ENCODE results near the gene DOCK1.

DOCK1 gene

GRCh38 chr10:127415116-127415515 lies 509.9 kb downstream of the DOCK1 start:
- no peak for DNase-seq

DNA sequence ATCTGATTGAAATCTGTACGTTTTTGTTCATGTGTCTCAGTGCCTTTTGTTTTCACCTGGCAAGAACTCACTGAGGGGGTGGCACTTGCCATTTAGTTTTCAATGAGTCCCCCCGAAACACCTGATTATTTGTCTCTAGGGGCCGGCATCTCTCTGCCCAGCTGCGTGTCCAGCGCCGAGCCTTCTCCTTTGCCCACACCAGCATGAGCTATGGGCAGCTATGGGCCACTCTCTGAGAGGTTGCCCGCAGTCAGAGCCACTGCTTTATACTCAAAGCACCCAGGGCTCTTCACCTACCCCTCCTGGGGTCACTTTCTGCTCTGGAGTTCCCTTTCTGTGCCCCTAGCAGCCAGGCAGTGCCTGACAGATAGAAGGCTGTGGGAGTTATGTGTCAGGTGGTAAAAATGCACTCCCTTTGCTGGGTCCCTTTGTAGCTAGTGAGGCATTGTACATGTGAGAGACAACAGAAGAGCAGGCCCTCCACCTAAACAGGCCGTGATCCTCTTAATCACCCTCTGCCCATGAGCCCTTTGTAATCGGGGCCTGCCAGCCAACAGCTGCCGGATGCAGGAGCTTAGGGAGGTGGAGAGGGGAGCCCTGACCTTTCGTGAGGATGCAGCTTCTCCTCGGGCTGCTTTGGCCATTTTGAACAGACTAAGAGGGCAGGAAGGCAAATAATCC lies 510.8 kb downstream of the DOCK1 start:
- no peak for DNase-seq

DNA sequence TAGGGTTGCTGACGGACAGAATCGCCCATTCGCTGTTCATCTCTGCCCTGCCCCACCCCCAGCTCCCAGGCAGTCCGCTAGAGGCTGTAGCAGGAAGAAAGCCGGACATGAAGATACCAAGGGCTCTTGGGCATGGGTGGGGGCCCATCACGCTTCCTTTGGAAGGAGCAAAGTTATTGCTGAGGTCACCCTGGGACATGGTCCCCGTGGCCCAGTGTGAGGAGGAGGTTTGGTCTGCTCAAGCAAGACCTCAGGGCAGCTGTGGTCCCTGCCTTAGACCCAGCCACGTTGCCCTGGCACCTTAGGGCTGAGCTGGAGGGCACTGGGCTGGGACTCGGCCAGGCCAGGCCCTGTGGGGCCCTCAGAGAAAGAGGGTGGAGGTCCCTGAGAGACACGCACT lies 511.8 kb downstream of the DOCK1 start:
- DNase-seq, result no peak

DNA sequence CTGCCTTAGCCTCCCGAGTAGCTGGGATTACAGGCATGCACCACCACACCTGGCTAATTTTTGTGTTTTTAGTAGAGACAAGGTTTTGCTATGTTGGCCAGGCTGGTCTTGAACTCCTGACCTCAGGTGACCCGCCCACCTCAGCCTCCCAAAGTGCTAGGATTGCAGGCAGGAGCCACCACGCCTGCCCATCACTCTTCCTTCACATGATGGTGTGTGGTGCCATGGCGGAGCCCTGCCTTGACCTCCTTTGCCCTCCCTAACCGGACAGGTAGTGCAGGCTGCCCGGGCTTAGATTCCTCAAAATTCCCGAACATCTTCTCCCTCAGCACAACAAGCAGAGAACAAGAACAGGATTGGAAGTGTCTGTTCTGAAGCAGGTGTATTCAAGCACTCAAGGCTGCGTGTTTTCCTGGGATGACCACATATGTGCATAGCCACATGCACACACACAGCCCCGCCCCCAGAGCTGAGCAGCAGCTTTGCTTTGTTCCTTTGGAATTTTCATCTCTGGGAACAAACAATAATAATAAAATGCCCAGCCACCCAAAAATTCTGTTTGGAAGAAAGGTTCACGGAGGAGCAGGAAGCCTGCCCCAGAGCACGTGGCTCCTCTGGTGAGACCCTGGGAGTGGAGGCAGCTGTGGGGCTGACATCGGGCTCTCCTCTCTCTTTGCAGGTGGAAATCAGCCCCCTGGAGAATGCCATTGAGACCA lies 512.6 kb downstream of the DOCK1 start:
- DNase-seq, result no peak

DNA sequence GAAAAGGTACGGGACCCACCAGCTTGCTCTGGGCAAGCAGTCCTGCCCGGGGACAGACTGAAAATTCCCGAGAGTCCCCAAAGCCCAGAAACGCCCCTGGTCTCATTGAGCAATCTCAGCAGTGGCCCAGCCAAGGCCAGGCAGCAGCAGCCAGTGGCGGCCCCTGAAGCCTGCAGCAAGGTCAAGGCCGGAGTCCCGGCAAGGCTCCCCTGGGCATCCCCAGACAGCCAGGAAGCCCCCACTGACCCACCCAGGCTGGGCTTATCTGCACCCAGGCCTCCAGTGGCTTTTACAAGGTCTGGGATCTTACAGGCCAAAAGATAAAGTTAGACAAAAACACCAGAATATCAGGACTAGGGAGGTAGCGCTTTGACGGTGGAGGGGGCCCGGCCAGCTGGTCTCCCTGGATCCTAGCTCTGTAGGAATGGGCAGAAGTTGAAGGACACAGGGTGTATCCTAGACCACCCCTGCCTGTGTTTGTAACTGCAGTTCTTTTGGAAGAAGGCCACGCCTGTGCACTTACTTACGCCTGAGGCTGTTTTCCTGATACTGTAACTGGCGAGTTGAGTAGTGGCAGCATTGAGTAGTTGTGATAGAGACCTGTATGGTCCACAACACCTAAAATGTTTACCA lies 513.4 kb downstream of the DOCK1 start:
- DNase-seq, result no peak

GRCh38 chr10:127420138-127420684 lies 515.0 kb downstream of the DOCK1 start:
- no peak for DNase-seq

GRCh38 chr10:127423218-127423915 lies 518.1 kb downstream of the DOCK1 start:
- DNase-seq, result no peak

DNA sequence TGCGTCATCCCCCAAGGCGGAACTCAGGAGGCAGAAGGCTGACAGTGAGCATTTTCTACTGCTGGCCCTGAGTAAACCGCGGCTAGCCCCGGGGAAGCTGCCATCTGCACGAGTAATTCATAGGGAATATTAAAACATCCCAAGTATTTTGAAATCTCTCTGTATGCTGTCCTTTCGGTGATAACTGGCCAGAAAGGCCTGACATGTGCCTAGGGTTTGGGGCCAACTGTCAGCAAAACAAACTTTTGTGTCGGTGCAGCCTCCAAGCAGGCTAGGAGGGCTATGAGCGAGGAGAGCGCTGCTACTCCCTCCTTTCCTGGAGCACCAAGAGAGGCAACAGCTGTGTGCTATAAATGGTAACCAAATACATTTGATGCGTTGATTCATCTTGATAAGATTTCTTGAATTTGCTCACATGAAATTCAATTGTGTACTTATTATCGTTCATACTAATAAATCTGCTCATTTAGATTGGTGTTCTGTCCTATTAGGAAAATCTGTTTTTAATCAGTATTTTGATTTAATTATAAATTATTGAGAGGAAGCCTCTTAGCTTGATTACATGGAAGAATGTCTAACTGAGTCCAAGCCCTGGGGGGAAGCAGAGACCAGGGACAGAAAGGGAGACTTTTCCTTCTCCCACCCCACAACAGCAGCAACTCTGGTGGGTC lies 519.5 kb downstream of the DOCK1 start:
- peak; percentile 1 for DNase-seq

GRCh38 chr10:127426746-127427145 lies 521.5 kb downstream of the DOCK1 start:
- no peak for DNase-seq

DNA sequence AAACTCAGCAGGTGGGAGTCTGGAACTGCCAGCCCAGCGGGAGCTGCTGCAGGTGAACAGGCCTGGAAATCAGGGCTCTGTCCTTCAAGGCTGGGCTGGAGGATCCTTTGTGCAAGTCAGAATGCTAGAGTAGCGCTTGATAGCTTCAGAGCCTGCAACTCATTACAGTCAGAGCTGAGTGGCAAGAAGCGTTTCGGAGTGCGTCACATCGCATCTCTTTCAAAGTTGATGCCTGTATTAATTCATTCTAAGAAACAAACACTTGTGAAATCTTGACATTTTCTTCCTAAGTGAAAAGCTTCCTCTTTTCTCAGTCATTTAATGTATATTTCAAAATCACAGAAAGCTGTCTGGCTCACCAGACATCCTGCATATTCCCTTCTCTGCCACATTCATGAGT lies 522.7 kb downstream of the DOCK1 start:
- DNase-seq, result no peak

- DNase-seq, result no peak
These were observed 523.3 kb downstream of the DOCK1 start for GRCh38 chr10:127428385-127428980.

GRCh38 chr10:127429601-127430312 lies 524.5 kb downstream of the DOCK1 start:
- DNase-seq, result no peak

- DNase-seq, result no peak
These were observed 526.3 kb downstream of the DOCK1 start for GRCh38 chr10:127431525-127431924.

DNA sequence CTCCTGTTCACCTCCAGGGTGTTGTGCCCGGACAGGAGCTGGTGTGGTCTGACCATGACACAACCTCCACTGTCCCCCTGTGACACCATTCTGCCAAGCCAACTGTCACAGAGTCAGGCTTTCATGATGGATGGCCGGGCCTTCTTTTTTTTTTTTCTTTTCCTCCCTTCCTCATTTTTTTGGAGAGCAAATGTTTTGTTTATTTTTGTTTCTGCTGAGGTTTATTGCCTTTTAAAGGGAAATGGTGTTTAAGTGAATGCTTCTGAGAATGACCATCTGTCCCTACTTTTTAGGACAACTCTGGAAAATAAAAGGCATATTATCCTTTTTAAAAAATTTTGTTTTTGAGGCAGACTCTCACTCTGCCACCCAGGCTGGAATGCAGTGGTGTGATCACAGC lies 528.8 kb downstream of the DOCK1 start:
- DNase-seq, result no peak

- no peak for DNase-seq
These were observed 530.0 kb downstream of the DOCK1 start for GRCh38 chr10:127435246-127435645.

DNA sequence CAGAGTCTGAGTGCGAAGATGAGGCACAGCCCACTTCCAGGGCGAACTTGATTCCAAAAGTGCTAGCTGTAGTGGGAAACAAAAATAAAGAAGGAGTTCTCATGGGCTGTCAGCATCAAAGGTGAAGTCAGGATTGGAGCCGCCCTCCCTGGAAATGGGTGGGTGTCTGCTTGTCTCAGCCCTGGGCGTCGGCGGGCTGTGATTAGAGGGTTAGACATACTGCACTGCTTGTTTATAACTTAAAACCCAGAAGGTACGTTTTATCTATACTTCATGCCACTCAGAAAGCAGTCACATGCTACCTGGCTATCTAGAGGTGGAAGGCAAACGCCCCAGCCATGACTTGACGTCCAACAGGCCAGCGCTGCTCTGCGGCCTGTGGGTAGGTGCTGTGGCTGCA lies 535.1 kb downstream of the DOCK1 start:
- DNase-seq, result no peak

- DNase-seq, result no peak
These were observed 536.4 kb downstream of the DOCK1 start for GRCh38 chr10:127441350-127442219.

GRCh38 chr10:127442220-127442525 lies 536.9 kb downstream of the DOCK1 start:
- DNase-seq, result no peak

- DNase-seq, result no peak
These were observed 538.9 kb downstream of the DOCK1 start for GRCh38 chr10:127444155-127444554.

DNA sequence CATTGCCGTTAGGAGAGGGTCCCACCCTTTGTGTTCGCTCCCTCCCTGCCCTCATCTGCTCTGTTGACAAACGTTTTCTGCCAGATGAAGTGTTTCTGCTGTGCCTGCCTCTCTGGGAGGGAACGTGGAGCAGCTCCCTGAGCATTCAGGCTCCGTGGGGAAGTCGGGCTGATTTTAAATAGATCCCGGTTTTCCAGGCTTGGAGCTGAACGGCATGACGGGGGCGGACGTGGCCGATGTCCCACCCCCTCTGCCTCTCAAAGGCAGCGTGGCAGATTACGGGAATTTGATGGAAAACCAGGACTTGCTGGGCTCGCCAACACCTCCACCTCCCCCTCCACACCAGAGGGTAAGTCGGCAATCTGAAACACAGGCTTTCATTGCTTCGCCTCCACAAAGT lies 542.0 kb downstream of the DOCK1 start:
- no peak for DNase-seq

- DNase-seq, result no peak
These were observed 544.3 kb downstream of the DOCK1 start for GRCh38 chr10:127449490-127449889.

Data from NCI-H1694 treated with DMSO at 0.1 percent for 48 hours (cell line).